ENCODE measurements around the gene TTLL7.
"Not testable (repeated sequence)": the region's sequence is repeated elsewhere in the genome, so short reads cannot be mapped to it uniquely, and the experiment has no call there.

TTLL7 gene

DNA sequence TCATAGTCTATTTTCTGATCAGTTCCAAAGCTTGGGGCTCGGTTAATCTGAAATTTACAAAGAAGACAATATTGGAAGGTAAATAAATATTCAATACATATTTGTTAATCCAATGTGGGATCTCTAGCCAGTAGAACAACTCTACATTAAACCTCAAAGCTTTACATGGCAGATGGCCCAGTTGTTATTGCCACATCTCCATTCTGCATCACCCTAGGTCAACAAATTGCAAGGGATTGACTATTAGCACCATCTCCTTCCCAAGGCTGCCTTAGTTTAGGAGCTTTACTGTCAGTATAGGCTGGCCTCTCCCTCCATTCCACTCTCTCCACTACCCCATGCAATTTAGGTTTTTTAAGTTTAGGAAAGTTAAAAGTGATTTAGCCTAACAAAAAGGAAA, 69.7 kb downstream of the TTLL7 start:
- no peak for DNase-seq

GRCh38 chr1:83928396-83928795, 70.5 kb downstream of the TTLL7 start:
- no peak for DNase-seq

GRCh38 chr1:83927701-83928100, 71.2 kb downstream of the TTLL7 start:
- no peak for DNase-seq

GRCh38 chr1:83927061-83927460, 71.9 kb downstream of the TTLL7 start:
- no peak for DNase-seq

DNA sequence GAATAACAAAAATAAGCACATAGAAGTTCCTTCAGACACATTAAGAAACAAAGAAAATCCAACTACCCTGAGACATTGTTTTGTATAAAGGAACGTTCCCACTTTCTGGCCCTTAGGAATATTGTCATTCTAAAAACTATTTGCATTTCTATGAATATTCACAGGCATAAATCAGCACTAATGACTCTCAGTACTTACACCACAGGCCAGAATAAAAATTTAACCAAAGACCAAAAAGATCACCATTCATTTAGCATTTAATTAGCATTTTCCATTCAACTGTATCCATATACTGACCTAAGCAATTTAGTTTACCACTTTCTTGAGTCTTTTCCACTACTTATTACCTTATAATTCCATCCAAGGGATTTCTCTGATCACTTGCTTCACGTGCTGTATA, 75.4 kb downstream of the TTLL7 start:
- DNase-seq = no peak

DNA sequence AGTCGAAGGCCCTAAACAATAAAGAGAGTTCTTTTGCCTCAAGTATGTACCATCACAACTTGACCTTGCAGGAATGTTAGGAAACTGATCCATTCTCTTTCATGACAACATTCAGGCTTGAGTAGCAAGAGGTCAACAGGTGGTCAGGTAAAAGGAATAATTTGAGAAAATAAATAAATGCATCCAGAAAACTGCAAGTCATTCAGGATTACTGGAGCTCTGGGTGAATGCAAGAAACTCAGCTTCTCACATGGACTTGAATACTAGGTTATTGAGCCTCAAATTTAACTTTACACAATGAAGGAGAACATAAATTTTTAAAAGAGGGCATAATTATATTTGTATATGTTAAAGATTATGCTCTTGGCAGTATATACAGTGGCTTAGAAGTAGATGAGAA, 76.5 kb downstream of the TTLL7 start:
- DNase-seq = no peak

GRCh38 chr1:83920320-83920719, 78.6 kb downstream of the TTLL7 start:
- no peak for DNase-seq

- DNase-seq = no peak
Observed at GRCh38 chr1:83919872-83920271, 79.1 kb downstream of the TTLL7 start.

DNA sequence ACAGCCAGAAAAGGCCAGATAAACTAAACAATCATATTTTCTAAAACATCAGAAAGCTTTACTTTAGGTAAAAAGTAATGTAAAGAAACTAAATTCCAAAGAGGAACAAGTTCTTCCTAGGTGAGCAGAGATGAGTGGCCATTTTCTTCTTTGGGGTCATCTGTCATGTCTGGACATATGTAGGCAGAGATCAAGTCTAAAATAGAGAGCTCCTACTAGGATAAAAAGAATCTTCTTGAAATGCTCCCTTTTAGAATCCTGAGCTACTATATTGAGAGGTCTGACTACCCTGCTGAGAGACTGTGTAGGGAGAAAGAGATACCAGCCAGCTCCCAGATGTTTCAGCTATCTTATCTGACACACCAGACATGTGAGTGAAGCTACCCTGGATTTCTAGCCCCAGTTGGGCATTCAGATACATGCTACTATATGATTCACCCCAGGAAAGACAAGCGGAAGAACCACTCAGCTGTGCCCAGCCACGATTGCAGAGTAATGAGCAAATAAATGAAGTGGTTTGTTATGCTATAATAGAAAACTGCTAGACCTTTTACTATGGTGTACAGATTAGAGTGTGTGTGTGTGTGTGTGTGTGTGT, 80.1 kb downstream of the TTLL7 start:
- DNase-seq = no peak

GRCh38 chr1:83917959-83918358, 81.0 kb downstream of the TTLL7 start:
- DNase-seq = no peak

DNA sequence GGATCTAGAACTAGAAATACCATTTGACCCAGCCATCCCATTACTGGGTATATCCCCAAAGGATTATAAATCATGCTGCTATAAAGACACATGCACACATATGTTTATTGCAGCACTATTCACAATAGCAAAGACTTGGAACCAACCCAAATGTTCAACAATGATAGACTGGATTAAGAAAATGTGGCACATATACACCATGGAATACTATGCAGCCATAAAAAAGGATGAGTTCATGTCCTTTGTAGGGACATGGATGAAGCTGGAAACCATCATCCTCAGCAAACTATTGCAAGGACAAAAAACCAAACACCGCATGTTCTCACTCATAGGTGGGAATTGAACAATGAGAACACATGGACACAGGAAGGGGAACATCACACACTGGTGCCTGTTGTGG, 82.8 kb downstream of the TTLL7 start:
- not testable (repeated sequence) for DNase-seq

- DNase-seq = no peak
Observed at GRCh38 chr1:83912876-83913275, 86.1 kb downstream of the TTLL7 start.

DNA sequence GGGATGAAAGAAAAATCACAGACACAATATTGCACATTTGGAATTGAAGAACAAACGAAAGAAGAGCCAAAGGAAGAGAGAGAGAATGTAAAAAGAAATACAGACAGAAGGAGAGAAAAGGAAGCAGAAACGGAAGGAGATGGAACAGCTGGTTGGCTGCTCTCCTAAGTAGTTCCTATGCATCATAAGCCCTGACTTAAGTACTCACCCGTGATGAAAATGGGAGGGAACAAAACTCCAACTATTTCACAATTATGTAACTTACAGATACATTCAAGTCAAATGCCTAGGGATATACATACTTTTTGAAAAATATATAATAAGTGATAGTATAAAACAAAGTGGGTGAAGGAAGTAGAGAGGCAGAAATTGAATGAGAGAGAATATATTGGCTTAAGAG, 88.5 kb downstream of the TTLL7 start:
- peak in 2 of 4 experiments; percentile 25 to 28 for DNase-seq

GRCh38 chr1:83909687-83910086, 89.2 kb downstream of the TTLL7 start:
- DNase-seq = no peak

- DNase-seq = peak; percentile 36 to 61 (median 46)
Observed at GRCh38 chr1:83905315-83905907, 93.5 kb downstream of the TTLL7 start.

DNA sequence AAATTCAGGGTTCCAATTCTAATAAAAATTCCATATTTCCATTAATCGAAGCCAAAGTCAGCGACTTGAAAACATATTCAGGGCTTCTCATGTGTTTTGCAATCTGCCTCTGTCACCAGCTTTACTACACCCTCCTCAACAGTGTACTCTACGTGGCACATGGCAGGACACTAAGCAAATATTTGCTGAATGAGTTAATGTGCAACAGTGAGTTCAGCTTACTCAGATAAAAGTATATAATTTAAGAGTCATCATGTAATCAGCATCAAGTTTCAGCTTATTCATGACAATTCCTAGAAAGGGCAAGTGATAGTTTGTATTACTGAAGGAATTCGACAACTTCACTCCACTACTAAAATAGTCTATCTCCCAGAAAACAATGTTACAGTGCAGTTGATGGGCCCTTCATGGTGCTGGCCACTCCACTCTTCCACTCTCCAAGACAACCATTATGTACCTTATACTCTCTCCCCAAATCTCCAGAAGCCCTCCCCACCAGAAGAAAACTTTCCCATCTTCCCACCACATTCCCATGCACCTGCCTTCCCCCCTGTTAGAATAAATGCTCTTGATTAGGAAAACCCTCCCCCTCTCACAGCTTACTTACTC, 97.3 kb downstream of the TTLL7 start:
- DNase-seq = no peak

DNA sequence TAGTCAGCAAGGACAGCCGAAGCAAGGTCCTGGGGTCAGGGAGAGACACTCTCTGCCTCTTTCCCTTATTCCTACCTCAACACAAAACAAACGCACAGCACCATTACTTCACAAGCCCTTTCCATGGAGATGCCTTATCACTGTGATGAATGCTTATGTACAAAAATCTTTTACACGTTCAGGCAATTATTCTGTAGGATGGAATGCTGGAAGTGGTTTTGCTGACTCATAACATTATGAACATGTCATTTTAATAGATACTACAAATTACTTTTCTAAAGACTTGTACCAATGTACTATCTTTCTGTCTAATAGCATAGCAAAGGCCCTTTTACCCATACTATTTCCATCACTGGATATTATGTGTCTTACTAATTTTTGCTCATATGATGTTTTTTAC, 98.4 kb downstream of the TTLL7 start:
- DNase-seq = no peak

- no peak for DNase-seq
Observed at GRCh38 chr1:83897516-83897915, 101.4 kb downstream of the TTLL7 start.

DNA sequence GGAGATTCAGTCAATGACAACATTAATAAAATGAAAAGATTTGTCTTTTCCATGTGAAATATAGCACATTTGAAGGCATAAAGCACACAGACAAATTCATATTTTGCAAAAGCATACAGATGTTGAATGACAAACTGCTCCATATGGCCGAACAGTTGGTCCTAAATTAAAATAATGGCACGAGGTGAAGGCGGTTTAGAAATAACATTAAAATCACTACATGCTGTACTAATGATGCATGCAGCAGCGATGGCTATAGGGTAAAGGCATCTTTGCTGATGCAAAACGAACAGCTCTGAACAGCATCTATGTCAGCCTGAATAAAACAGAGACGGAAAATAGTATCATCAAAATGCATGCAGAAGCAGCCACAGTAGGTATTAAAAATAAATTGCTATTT, 102.6 kb downstream of the TTLL7 start:
- no peak for DNase-seq

DNA sequence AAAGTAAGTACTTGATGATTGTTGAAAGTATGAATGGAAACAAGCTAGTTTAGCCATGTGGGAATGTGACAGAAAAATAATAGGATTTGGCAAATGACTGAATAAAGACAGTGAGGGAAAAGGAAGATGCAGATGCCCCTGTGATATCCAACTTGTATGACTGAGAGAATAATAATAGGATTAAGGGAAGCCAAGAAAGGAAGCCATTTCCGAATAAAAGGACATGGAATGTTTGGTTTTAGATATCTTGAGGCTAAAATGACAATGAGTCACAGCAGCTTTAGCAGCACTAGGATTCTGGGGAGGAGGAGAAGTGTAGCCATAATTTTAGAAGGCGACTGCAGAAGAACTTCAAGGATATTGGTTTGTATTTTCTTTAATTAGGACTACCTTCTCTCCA, 109.2 kb downstream of the TTLL7 start:
- no peak for DNase-seq

- DNase-seq = no peak
Observed at GRCh38 chr1:83887483-83887882, 111.4 kb downstream of the TTLL7 start.

DNA sequence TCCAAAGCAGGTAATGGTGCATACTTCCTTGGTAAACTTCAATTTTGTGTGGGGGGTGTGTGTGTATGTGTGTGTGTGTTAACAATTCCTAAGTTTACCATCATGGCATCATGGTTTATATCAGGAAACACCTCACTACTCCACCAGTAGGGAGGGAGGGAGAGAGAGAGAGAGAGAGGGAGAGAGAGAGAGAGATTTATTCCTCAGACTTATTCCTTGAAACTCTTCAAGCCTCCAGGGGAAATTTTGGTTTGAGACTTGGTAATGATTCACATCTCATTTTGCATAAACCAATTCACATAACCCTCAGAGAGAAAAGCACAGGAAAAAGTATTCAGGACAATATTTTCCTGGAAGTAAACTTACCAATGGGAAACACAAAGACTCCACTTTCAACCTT, 115.0 kb downstream of the TTLL7 start:
- no peak for DNase-seq

- DNase-seq = peak; percentile 3 to 45 (median 24)
Observed at GRCh38 chr1:83882906-83883305, 116.0 kb downstream of the TTLL7 start.

DNA sequence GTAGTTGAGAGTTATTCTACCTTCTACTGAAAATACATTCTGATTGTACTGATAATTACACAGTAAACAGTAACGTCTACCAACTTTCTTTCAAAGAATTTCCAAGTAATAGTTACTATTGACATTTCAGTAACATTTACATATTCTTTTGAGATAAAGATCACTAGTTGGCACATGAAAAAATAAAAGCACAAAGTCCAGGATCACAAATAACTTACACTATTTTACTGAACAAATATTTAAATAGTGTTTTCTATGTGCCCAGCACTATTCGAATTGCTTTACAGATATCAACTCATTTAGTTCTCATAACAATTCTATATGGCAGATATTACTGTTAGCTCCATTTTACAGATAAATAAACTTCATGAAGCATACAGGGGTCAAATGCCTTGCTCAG, 126.4 kb downstream of the TTLL7 start:
- no peak for DNase-seq

DNA sequence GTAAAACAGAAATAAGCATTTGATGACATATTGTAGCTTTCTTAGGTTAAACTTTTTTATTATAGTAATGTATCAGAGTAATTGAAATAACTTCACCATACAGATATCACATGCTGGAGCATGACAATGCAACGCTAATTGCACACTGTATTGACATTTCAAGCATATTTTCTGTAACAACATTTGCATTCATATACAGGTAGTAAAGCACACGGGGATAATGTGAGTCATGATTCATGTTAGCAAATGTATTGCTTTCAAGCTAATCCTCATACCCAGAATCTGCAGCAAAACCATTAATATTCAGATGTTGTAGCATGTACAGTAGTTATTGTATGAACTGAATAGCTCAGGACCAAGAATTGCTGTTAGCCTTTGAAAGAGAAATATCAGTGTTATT, 133.9 kb downstream of the TTLL7 start:
- no peak for DNase-seq
